ENCODE data around the gene CAPN2.

CAPN2 gene

GRCh38 chr1:223750730-223751570 is 38.6 kb downstream of the CAPN2 start:
- no peak for DNase-seq (ENCODE audit: insufficient read length, low spot score)
- FAIRE-seq = no peak
- no peak for TF ChIP-seq CTCF (IDR thresholded peaks at IDR 0.05; ENCODE audit: insufficient read depth, missing control alignments)

GRCh38 chr1:223751696-223752095 is 39.4 kb downstream of the CAPN2 start:
- FAIRE-seq (no peak), DNase-seq (ENCODE audit: insufficient read length, low spot score) (no peak)
- TF ChIP-seq CTCF (IDR thresholded peaks at IDR 0.05; ENCODE audit: insufficient read depth, missing control alignments) = no peak

- no peak for DNase-seq (ENCODE audit: insufficient read length, low spot score)
- no peak for FAIRE-seq
- TF ChIP-seq CTCF (IDR thresholded peaks at IDR 0.05; ENCODE audit: insufficient read depth, missing control alignments) = no peak
Observed at GRCh38 chr1:223752721-223753515, 40.6 kb downstream of the CAPN2 start.

- DNase-seq (ENCODE audit: insufficient read length, low spot score) = no peak
- no peak for FAIRE-seq
- TF ChIP-seq CTCF (IDR thresholded peaks at IDR 0.05; ENCODE audit: insufficient read depth, missing control alignments) = no peak
Observed at GRCh38 chr1:223754681-223755431, 42.5 kb downstream of the CAPN2 start.

GRCh38 chr1:223755432-223755792 is 43.1 kb downstream of the CAPN2 start:
- TF ChIP-seq CTCF (IDR thresholded peaks at IDR 0.05; ENCODE audit: insufficient read depth, missing control alignments) = no peak
- no peak for FAIRE-seq
- no peak for DNase-seq (ENCODE audit: insufficient read length, low spot score)

GRCh38 chr1:223755992-223756775 is 43.8 kb downstream of the CAPN2 start:
- FAIRE-seq = no peak
- no peak for TF ChIP-seq CTCF (IDR thresholded peaks at IDR 0.05; ENCODE audit: insufficient read depth, missing control alignments)
- no peak for DNase-seq (ENCODE audit: insufficient read length, low spot score)

All from D721Med (cell line).